BJ (cell line): ENCODE data around the gene SCAMP3. TPM values are rescaled to one million over a fixed set of nuclear protein-coding genes. Genes with fewer than 3 reads are reported as not detected.
A peak's percentile ranks its signal among the peaks of the same experiment; 100 is the strongest.

Experiments
- CTCF ChIA-PET: fragments of 350-600 bp; formaldehyde crosslinking; extraction: SDS; loops from one replicate; lab custom pipeline; 2021; ENCODE audit warnings: antibody characterized with exemption, inconsistent platforms; lab: Yijun Ruan, JAX
- POLR2A ChIA-PET: fragments of 300-600 bp; sonication (Branson Sonifier 250); formaldehyde crosslinking; extraction: SDS; loops from one replicate; lab custom pipeline; 2021; ENCODE audit warnings: antibody characterized with exemption; lab: Charles Lee
- DNase-seq: peaks from one replicate; pipeline ENCODE4 v3.0.0-alpha.2; 2011; ENCODE audit warnings: low read depth
- H3K27me3 ChIP-seq: 2 replicates; pipeline ENCODE4 v1.6.0; 2011; ENCODE audit warnings: low read length; ENCODE audit not compliant: control insufficient read depth, insufficient read depth
- H3K36me3 ChIP-seq: 2 replicates; pipeline ENCODE4 v1.5.1; 2011; ENCODE audit warnings: low read length; ENCODE audit not compliant: control insufficient read depth, insufficient read depth
- H3K4me3 ChIP-seq: 2 replicates; pipeline ENCODE4 v1.5.1; 2011; ENCODE audit warnings: low read depth, mild to moderate bottlenecking, control low read depth, low read length
- polyA plus RNA-seq: library from polyadenylated mRNA; depleted of rRNA; stranded (reverse); fragments of >200 nt; gene quantifications from 2 replicates; pipeline ENCODE4 v1.2.3, GENCODE V29; 2011
- TF ChIP-seq, protein P1 (sequence below): IDR thresholded peaks from 2 replicates; pipeline ENCODE4 v1.5.1; 2011; ENCODE audit warnings: low read depth, mild to moderate bottlenecking, control low read depth, inconsistent platforms, low read length, moderate library complexity; ENCODE audit not compliant: insufficient read depth

Gene SCAMP3
- polyA plus RNA-seq, 1 experiment, result 193 TPM

DNA sequence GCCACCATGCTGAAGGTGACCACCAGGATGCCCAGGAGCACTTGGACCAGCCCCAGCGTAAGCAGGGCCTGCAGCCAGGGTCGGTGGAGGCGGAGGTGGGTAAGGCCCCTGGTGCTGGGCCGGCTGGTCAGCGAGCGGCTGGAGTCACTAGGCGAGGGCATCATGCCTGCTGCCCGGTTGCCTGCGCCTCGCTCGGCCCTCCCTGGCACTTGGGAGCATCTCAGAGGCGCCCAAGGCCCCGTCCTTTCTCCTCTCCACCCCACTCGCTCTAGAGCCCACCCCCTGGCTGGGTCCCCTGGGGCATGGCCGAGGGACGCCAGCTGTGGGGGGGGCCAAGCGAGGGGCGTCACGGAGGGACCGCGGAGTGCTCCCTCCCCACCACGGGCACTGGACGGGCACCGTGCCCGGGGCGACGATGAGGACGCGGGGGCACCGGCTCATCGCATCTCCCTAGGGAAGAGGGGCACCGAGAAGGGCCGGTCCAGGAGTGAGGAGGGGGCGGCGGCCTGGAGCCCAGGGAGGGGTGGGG is 7.4 kb downstream of the SCAMP3 start:
- peak overlapping the region; percentile 86 for H3K4me3 ChIP-seq
- H3K36me3 ChIP-seq, result peaks cover 11% of the 10 kb centered on the region
- TF ChIP-seq, protein P1, sequence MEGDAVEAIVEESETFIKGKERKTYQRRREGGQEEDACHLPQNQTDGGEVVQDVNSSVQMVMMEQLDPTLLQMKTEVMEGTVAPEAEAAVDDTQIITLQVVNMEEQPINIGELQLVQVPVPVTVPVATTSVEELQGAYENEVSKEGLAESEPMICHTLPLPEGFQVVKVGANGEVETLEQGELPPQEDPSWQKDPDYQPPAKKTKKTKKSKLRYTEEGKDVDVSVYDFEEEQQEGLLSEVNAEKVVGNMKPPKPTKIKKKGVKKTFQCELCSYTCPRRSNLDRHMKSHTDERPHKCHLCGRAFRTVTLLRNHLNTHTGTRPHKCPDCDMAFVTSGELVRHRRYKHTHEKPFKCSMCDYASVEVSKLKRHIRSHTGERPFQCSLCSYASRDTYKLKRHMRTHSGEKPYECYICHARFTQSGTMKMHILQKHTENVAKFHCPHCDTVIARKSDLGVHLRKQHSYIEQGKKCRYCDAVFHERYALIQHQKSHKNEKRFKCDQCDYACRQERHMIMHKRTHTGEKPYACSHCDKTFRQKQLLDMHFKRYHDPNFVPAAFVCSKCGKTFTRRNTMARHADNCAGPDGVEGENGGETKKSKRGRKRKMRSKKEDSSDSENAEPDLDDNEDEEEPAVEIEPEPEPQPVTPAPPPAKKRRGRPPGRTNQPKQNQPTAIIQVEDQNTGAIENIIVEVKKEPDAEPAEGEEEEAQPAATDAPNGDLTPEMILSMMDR, result peak; percentile 21; the same call in 1 of the 2 replicates
- ChIA-PET POLR2A (no interaction called here), CTCF (no interaction called here)
- no peak for DNase-seq
- H3K27me3 ChIP-seq, result no peaks in the 10 kb centered on the region

GRCh38 chr1:155254228-155254713 is 7.9 kb downstream of the SCAMP3 start:
- Histone ChIP-seq H3K27me3 (no peaks in the 10 kb centered on the region), H3K36me3 (peaks cover 11% of the 10 kb centered on the region), H3K4me3 (peak overlapping the region; percentile 86)
- TF ChIP-seq, protein P1, result no peak
- DNase-seq, result no peak
- POLR2A ChIA-PET, result no interaction called here
- CTCF ChIA-PET, result interaction anchor here (1.0 kb wide), 1 partner anchor 60 kb away, joined by 3 read pairs; no protein-coding TSS in a partner anchor

DNA sequence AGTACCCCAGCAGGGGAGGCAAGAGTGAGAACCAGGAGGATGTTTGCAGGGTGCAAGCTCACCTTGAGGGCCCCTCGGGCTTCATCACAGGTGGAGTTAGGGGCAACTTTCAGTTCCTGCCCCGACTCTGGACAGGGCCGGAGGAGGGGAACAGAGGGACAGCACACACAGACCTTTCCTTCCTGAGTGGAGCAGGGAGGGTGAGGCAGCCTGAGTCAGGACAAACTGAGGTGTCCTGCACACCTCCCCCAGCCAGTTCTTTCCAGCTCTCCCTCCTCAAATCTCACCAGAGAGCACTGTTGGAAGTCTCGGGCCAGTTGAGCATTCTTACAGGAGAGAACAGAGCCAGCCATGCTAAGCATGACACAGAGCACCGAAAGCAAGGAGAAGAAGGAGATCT is 8.4 kb downstream of the SCAMP3 start:
- ChIA-PET CTCF (interaction anchor here (1.0 kb wide), 1 partner anchor 60 kb away, joined by 3 read pairs; no protein-coding TSS in a partner anchor), POLR2A (no interaction called here)
- TF ChIP-seq, protein P1, result no peak
- no peak for DNase-seq
- no peaks in the 10 kb centered on the region for H3K27me3 ChIP-seq
- peaks cover 11% of the 10 kb centered on the region for H3K36me3 ChIP-seq
- peak overlapping the region; percentile 86 for H3K4me3 ChIP-seq

DNA sequence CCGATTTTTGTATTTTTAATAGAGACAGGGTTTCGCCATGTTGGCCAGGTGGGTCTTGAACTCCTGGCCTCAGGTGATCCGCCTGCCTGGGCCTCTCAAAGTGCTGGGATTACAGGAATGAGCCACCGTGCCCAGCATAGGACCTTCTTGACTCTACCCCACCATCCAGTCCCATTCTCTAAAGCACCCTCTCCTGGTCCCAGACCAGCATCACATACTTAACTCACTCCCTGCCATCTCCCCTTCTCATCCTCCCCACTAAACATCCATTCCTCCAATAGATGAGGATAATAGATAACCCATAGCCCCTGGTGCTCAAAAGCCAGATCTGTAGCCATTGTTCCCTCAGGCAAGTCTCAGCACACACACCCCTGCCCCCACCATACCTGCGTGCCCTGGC is 9.0 kb downstream of the SCAMP3 start:
- H3K27me3 ChIP-seq, result no peaks in the 10 kb centered on the region
- POLR2A ChIA-PET, result no interaction called here
- DNase-seq, result no peak
- peaks cover 12% of the 10 kb centered on the region for H3K36me3 ChIP-seq
- TF ChIP-seq, protein P1, result peak; percentile 10; the same call in 1 of the 2 replicates
- CTCF ChIA-PET, result interaction anchor here (0.6 to 3.3 kb wide), 4 partner anchors 46 to 338 kb away, joined by 3 to 54 read pairs (median 18); partner anchors contain the start of gene THBS3
- H3K4me3 ChIP-seq, result peak overlapping the region; percentile 86; the same call in 1 of the 2 replicates

- no peaks in the 10 kb centered on the region for H3K27me3 ChIP-seq
- POLR2A ChIA-PET, result no interaction called here
- H3K4me3 ChIP-seq, result no peak overlapping the region
- CTCF ChIA-PET, result interaction anchor here (0.7 to 5.0 kb wide), 35 partner anchors 9 to 478 kb away, joined by 3 to 54 read pairs (median 9); partner anchors contain the start of genes CLK2, FDPS, KRTCAP2 and MTX1
- DNase-seq, result no peak
- peaks cover 18% of the 10 kb centered on the region for H3K36me3 ChIP-seq
- TF ChIP-seq, protein P1, result no peak
Measured at GRCh38 chr1:155251566-155251965, 10.6 kb downstream of the SCAMP3 start.
